D721Med (cell line): ENCODE results near the gene FOXK1.

Experiments used
- DNase-seq: peaks from one replicate; pipeline ENCODE4 v3.0.0; 2011; ENCODE audit warnings: low spot score; ENCODE audit not compliant: insufficient read length
- FAIRE-seq: peaks from 2 replicates; lab custom pipeline; 2011; peaks lifted over from hg19 to GRCh38; lab: Jason Lieb, UNC
- CTCF ChIP-seq: IDR thresholded peaks from 2 replicates; pipeline ENCODE4 v1.5.1; 2012; ENCODE audit warnings: mild to moderate bottlenecking, control low read depth; ENCODE audit not compliant: insufficient read depth; ENCODE audit errors: missing control alignments

FOXK1 gene

DNA sequence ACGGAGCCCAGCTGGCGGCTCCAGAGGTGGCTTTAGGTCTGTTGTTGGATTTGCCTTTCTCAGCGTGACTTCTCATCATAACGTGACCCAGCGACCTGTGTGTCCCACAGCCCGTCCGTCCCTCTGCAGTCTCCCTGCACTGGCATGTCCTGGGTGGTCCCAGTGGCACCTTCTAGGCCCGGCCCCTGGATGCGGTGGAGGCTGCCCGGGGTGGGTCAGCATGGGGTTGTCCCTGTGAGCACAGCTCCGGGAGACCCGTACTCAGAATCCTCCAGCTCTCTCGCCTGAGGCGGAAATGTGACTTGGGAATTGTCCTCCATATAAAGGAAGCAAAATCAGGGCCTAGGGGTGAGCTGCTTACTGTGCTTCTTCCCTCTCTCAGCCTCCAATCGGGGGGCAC lies 67.7 kb downstream of the FOXK1 start:
- no peak for TF ChIP-seq CTCF
- FAIRE-seq, result no peak

DNA sequence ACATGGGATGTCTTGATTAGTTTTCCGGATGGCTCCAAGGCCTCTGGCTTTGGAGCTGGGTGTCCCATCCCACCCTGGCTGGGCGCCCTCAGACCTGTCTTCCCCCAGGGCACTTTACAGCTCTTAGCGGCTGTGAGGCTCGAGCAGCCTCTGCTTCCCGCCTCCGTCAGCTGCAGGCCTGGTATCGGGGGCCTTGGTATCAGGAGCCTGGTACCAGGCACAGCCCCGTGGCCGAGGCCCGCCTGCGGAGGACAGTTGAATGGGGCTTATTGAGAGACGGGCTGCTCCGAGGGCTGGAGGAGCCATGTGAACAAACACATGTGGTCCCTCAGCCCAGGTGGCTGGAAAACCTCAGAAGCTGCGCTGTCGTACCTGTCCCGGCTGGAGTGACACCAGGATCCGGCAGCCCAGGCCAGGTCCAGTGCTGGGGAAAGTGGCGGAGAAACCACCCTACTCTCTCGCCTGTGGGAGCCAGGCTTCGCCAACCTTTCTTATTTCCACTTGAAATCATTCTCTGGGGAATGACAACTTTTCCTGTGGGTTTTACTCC lies 69.4 kb downstream of the FOXK1 start:
- FAIRE-seq (no peak), DNase-seq (no peak)
- TF ChIP-seq CTCF, result no peak

More for the DNA sequence above, 67.7 kb downstream of the FOXK1 start:
- DNase-seq, result no peak

- peak; percentile 95 for DNase-seq
- no peak for FAIRE-seq
- peak; percentile 60 for TF ChIP-seq CTCF
Observed at GRCh38 chr7:4753598-4754432, 71.7 kb downstream of the FOXK1 start.

DNA sequence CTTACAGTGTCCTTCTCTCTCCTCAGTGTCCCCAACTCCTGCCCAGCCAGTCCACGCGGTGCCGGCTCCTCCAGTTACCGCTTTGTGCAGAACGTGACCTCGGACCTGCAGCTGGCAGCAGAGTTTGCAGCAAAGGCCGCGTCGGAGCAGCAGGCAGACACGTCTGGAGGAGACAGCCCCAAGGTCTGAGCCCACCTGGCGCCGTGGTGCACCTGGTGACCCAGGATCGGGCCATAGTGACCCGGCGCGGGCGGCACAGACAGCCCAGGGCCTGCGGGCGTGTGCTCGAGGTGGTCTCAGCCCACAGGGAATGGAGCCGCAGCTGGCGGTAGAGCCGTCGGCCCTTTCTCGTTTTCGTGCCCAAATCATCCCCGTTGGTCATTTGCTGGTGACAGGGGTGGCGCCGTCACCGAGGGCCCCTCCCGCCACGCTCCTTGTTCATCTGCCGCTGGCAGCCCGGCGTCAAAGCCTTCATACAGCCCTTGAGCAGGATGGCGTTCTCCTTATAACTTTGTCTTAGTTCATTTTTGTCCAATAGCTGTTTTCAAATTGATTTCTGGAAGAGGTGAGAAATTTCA lies 72.4 kb downstream of the FOXK1 start:
- no peak for FAIRE-seq

GRCh38 chr7:4755045-4755444 lies 73.0 kb downstream of the FOXK1 start:
- no peak for DNase-seq
- no peak for FAIRE-seq
- TF ChIP-seq CTCF, result no peak

More for the DNA sequence above, 72.4 kb downstream of the FOXK1 start:
- TF ChIP-seq CTCF, result no peak
- DNase-seq, result no peak

- FAIRE-seq (no peak), DNase-seq (no peak)
- TF ChIP-seq CTCF, result no peak
Observed at GRCh38 chr7:4758111-4758510, 76.0 kb downstream of the FOXK1 start.
